Breast epithelium (tissue), 3 donors: ENCODE results near the gene SORBS2.

Experiments used
- CTCF ChIP-seq, 3 donors: fragments of 450-650 bp; IDR thresholded peaks; one replicate each; pipeline ENCODE4 v1.5.1; 2016 to 2017; ENCODE audit warnings: antibody characterized with exemption in 3 of 3, mild to moderate bottlenecking in 3 of 3, moderate library complexity in 3 of 3
- POLR2A ChIP-seq: fragments of 450-650 bp; IDR thresholded peaks from one replicate; pipeline ENCODE4 v1.6.1; 2016; ENCODE audit warnings: antibody characterized with exemption, mild to moderate bottlenecking, moderate library complexity
- POLR2AphosphoS5 ChIP-seq, 3 donors: sonication (generic); formaldehyde crosslinking; IDR thresholded peaks; one replicate each; pipeline ENCODE4 v1.6.1; 2017; ENCODE audit warnings: antibody characterized with exemption in 3 of 3

GRCh38 chr4:185767528-185767927, 44.5 kb downstream of the SORBS2 start:
- TF ChIP-seq CTCF (IDR thresholded peaks at IDR 0.05) (no peak), POLR2A (no peak), POLR2AphosphoS5 (IDR thresholded peaks at IDR 0.05) (no peak)
